Pons (tissue), 1 donor: Measurements from ENCODE around the gene KLF15.

Experiments used
- DNase-seq: peaks from one replicate; pipeline ENCODE4 v3.0.0-alpha.2; 2016; ENCODE audit warnings: low spot score

KLF15 gene

GRCh38 chr3:126389112-126389793 is 32.0 kb upstream of the KLF15 start:
- DNase-seq = peak; percentile 91

- no peak for DNase-seq
Observed at GRCh38 chr3:126381966-126382365, 24.8 kb upstream of the KLF15 start.

GRCh38 chr3:126380011-126380768 is 23.0 kb upstream of the KLF15 start:
- no peak for DNase-seq

GRCh38 chr3:126378341-126378751 is 21.1 kb upstream of the KLF15 start:
- no peak for DNase-seq

GRCh38 chr3:126377211-126377610 is 20.0 kb upstream of the KLF15 start:
- no peak for DNase-seq

GRCh38 chr3:126376444-126376843 is 19.2 kb upstream of the KLF15 start:
- no peak for DNase-seq

- no peak for DNase-seq
Observed at GRCh38 chr3:126375835-126376331, 18.7 kb upstream of the KLF15 start.

- DNase-seq = peak; percentile 45
Observed at GRCh38 chr3:126373682-126374601, 16.7 kb upstream of the KLF15 start.

GRCh38 chr3:126373146-126373613 is 16.0 kb upstream of the KLF15 start:
- DNase-seq = no peak

- no peak for DNase-seq
Observed at GRCh38 chr3:126372413-126373145, 15.4 kb upstream of the KLF15 start.

GRCh38 chr3:126371096-126371705 is 14.0 kb upstream of the KLF15 start:
- no peak for DNase-seq

GRCh38 chr3:126370606-126371005 is 13.4 kb upstream of the KLF15 start:
- DNase-seq = no peak

- no peak for DNase-seq
Observed at GRCh38 chr3:126370055-126370454, 12.8 kb upstream of the KLF15 start.

- no peak for DNase-seq
Observed at GRCh38 chr3:126369490-126369889, 12.3 kb upstream of the KLF15 start.

- DNase-seq = no peak
Observed at GRCh38 chr3:126367316-126367805, 10.2 kb upstream of the KLF15 start.

GRCh38 chr3:126365351-126366277 is 8.4 kb upstream of the KLF15 start:
- no peak for DNase-seq

GRCh38 chr3:126364731-126365301 is 7.6 kb upstream of the KLF15 start:
- no peak for DNase-seq

GRCh38 chr3:126364130-126364695 is 7.0 kb upstream of the KLF15 start:
- DNase-seq = no peak

GRCh38 chr3:126361211-126361610 is 4.0 kb upstream of the KLF15 start:
- DNase-seq = no peak
